Calu3 (cell line): Measurements from ENCODE around the gene CHRM1. TPM values are rescaled to one million over a fixed set of nuclear protein-coding genes. Genes with fewer than 3 reads are reported as not detected.

Experiments used
- BruUV-seq: library from RNA; stranded (reverse); fragments of 400-500 nt; replicated peaks from 2 replicates; lab custom pipeline; 2021; lab: Mats Ljungman, UMichigan
- CTCF ChIA-PET: fragments of 300-600 bp; sonication (Branson Sonifier 250); formaldehyde crosslinking; loops from one replicate; lab custom pipeline; 2022; ENCODE audit warnings: antibody characterized with exemption; lab: Charles Lee
- DNase-seq: peaks from one replicate; pipeline ENCODE4 v3.0.0; 2022
- H3K27ac Mint-ChIP-seq: one replicate; pipeline ENCODE4 v1.8.0; 2022; ENCODE audit warnings: mixed read lengths; ENCODE audit not compliant: unreplicated experiment
- H3K27me3 Mint-ChIP-seq: one replicate; pipeline ENCODE4 v1.8.0; 2022; ENCODE audit warnings: mixed read lengths; ENCODE audit not compliant: unreplicated experiment
- H3K36me3 Mint-ChIP-seq: one replicate; pipeline ENCODE4 v1.8.0; 2022; ENCODE audit warnings: mild to moderate bottlenecking, moderate library complexity, mixed read lengths; ENCODE audit not compliant: insufficient read depth, unreplicated experiment
- H3K4me1 Mint-ChIP-seq: one replicate; pipeline ENCODE4 v1.8.0; 2022; ENCODE audit warnings: mild to moderate bottlenecking, low read depth, mixed read lengths; ENCODE audit not compliant: unreplicated experiment
- H3K4me3 Mint-ChIP-seq: one replicate; pipeline ENCODE4 v1.8.0; 2022; ENCODE audit warnings: mild to moderate bottlenecking, low read depth, moderate library complexity, mixed read lengths; ENCODE audit not compliant: unreplicated experiment
- H3K9me3 Mint-ChIP-seq: one replicate; pipeline ENCODE4 v1.8.0; 2022; ENCODE audit warnings: low read depth, mixed read lengths; ENCODE audit not compliant: unreplicated experiment
- intact Hi-C: fragments of 100-400 bp; cut with micrococcal nuclease; formaldehyde crosslinking; loops from one replicate; pipeline ENCODE4 v1.10.0; 2022; ENCODE audit not compliant: unreplicated experiment
- total RNA-seq: library from RNA; stranded (reverse); gene quantifications from 2 replicates; pipeline ENCODE4 v1.2.3, GENCODE V29; 2022
- TF ChIP-seq, protein P1 (sequence below): fragments of 200-600 bp; IDR thresholded peaks from one replicate; pipeline ENCODE4 v1.8.0; 2022; ENCODE audit warnings: antibody characterized with exemption; ENCODE audit not compliant: unreplicated experiment

The CHRM1 gene
- total RNA-seq, 1 experiment from 2014 or later = not detected

DNA sequence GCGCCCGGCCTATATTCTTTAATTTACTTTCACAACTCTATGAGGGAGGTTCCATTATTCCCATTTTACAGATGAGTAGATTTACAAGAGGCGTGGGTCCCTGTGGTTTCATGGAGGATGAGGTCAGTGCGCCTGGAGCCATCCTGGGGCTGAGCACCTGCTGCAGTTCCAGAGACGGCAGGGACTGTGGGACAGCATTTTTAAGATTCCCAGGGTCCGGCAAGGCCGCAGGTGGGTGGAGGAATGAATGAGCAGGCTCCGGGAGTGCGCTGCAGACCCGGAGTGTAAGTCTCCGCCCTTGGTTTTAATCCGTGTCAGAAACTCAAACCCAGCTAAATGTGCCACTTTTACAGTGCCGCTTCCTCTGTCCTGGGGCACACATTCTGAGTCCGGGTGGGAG, 4.1 kb upstream of the CHRM1 start:
- BruUV-seq = no TSS peak
- Mint-ChIP-seq H3K27ac (no peak overlapping the region), H3K36me3 (no peaks in the 10 kb centered on the region), H3K9me3 (no peaks in the 10 kb centered on the region), H3K27me3 (peaks cover 98% of the 10 kb centered on the region), H3K4me3 (peak overlapping the region; percentile 21), H3K4me1 (peaks cover 19% of the 10 kb centered on the region)
- intact Hi-C loops = no loop called here
- TF ChIP-seq, protein P1, sequence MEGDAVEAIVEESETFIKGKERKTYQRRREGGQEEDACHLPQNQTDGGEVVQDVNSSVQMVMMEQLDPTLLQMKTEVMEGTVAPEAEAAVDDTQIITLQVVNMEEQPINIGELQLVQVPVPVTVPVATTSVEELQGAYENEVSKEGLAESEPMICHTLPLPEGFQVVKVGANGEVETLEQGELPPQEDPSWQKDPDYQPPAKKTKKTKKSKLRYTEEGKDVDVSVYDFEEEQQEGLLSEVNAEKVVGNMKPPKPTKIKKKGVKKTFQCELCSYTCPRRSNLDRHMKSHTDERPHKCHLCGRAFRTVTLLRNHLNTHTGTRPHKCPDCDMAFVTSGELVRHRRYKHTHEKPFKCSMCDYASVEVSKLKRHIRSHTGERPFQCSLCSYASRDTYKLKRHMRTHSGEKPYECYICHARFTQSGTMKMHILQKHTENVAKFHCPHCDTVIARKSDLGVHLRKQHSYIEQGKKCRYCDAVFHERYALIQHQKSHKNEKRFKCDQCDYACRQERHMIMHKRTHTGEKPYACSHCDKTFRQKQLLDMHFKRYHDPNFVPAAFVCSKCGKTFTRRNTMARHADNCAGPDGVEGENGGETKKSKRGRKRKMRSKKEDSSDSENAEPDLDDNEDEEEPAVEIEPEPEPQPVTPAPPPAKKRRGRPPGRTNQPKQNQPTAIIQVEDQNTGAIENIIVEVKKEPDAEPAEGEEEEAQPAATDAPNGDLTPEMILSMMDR = no peak
- CTCF ChIA-PET = no interaction called here
- DNase-seq = no peak

DNA sequence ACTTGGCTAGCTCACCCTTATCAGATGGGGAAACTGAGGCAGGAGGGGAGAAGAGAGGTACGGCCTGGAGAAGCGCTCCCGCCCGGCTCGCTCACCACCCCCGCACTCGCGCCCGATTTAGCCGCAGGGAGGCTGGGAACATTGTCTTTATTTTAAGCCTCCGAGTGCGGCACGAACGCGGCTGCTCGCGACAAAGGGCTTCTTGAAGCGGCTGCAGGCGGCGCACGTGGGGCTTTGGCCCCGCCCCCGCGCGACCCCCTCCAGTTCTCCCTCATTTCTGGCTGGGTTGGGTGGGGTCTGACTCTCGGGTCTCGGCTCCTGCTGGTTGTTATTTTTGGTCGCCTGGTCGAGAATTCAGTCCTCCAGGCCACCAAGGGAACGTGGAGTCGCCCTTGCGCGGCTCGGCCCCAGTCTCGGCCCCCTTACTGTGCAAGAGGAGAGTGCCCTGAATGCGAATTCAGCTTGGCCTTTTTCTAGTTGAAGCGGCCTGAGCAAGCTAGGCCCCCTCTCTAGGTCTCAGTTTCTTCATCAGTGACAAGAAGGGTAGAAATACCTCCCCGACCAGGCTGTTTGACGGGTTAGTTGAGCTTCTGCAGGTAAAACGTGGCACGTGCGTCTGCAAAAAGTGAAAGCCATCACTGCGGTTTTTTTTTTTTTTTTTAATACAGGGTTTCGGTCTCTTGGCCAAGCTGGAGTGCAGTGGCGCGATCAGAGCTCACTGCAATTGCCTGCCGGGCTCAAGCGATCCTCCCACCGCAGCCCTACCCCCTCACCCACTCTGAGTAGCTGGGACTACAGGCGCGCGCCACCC, 2.6 kb upstream of the CHRM1 start:
- intact Hi-C loops = no loop called here
- Mint-ChIP-seq H3K4me1 (peaks cover 19% of the 10 kb centered on the region), H3K27me3 (peaks cover 98% of the 10 kb centered on the region), H3K4me3 (peak overlapping the region; percentile 17), H3K27ac (no peak overlapping the region), H3K36me3 (no peaks in the 10 kb centered on the region), H3K9me3 (no peaks in the 10 kb centered on the region)
- CTCF ChIA-PET = interaction anchor here (0.6 to 1.1 kb wide), 9 partner anchors 13 to 1433 kb away, joined by 3 to 7 read pairs (median 3); no protein-coding TSS in a partner anchor
- peak; percentile 17 for DNase-seq
- TF ChIP-seq, protein P1 = no peak
- BruUV-seq = no TSS peak

DNA sequence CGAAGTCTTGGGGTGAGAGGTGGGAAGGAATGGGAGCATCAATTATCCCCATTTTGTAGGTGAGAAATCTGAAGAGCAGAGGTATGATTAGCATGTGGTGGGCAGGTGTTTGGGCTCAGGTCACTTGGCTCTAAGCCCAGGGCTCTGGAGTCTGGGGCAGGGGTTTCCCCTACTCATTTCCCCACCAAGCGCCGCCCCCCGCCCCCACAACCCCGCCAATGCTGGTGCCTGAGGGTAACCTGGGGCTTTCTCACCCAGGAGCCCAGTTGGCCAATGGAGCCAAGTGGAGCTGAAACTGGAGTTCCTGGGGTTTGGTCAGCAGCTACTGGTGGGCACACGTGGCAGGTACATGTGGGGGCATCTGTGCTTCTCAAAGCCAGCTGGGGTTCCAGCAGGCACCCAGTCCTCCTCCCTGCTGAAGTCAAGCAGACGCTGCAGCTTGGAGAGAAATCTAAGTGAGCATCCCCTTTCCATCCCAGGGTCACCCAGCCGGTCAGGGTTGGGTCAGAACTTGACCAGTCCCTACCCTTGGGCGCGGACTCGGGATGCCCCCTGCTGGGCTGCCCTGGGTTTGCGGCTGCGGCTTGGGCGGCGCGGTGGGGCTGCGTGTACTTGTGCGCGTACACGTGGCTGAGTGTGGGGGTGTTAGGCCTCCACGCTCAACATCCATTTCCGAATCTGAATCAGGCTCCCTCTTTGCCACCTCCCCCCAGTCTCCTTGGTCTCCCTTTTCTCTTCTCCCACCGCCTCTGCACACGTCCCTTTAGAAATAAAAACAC, 1.7 kb upstream of the CHRM1 start:
- Mint-ChIP-seq H3K27ac (no peak overlapping the region), H3K9me3 (no peaks in the 10 kb centered on the region), H3K4me1 (peaks cover 19% of the 10 kb centered on the region), H3K27me3 (peaks cover 98% of the 10 kb centered on the region), H3K4me3 (peak overlapping the region; percentile 47), H3K36me3 (no peaks in the 10 kb centered on the region)
- intact Hi-C loops = no loop called here
- CTCF ChIA-PET = interaction anchor here (0.5 to 1.0 kb wide), 3 partner anchors 30 to 108 kb away, joined by 4 to 7 read pairs (median 6); no protein-coding TSS in a partner anchor
- no peak for DNase-seq
- BruUV-seq = no TSS peak
- TF ChIP-seq, protein P1 = no peak

DNA sequence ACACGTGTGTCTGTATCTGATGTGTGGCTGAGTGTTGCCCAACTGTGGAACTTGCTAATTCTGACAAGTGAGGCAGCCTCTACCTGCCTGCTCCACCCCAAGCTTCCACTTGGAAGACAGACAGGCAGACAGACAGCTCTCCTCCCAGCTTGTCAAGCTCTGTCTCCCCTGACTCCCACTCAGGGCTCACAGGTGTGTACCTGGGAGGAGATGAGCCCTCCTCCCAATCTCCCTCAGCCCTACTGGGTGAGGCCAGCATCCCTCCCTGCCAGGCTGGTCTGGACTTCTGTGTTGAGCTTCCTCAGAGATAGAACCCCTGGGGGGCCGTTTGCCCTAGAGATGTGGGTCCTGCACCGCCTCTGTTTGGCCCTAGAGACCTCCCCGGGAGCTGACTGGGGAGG, 1.0 kb upstream of the CHRM1 start:
- peak overlapping the region; percentile 47 for H3K4me3 Mint-ChIP-seq
- no peak for DNase-seq
- H3K9me3 Mint-ChIP-seq = no peaks in the 10 kb centered on the region
- TF ChIP-seq, protein P1 = no peak
- no peaks in the 10 kb centered on the region for H3K36me3 Mint-ChIP-seq
- CTCF ChIA-PET = interaction anchor here (0.6 to 1.0 kb wide), 2 partner anchors 108 to 1463 kb away, joined by 4 to 7 read pairs; no protein-coding TSS in a partner anchor
- no TSS peak for BruUV-seq
- H3K27me3 Mint-ChIP-seq = peaks cover 95% of the 10 kb centered on the region
- peaks cover 19% of the 10 kb centered on the region for H3K4me1 Mint-ChIP-seq
- H3K27ac Mint-ChIP-seq = no peak overlapping the region
- intact Hi-C loops = no loop called here
